Measurements from ENCODE around the gene ACE.

- TF ChIP-seq POLR2AphosphoS5 (IDR thresholded peaks at IDR 0.05) (no peak), CTCF (IDR thresholded peaks at IDR 0.05) (no peak)
These were observed 61.3 kb downstream of the ACE start for GRCh38 chr17:63537991-63538692.

Measured in gastroesophageal sphincter (tissue), 3 donors.